SKM-1 treated with dmso at 0.1 percent for 144 hours (cell line): ENCODE results near the gene TFR2.

Experiments
- DNase-seq: peaks from one replicate; lab custom pipeline; 2025; ENCODE audit not compliant: unreplicated experiment; lab: John Stamatoyannopoulos, UW

The TFR2 gene

GRCh38 chr7:100654908-100655831, 13.8 kb upstream of the TFR2 start:
- DNase-seq, result no peak

- DNase-seq, result no peak
These were observed 8.6 kb upstream of the TFR2 start for GRCh38 chr7:100649826-100650565.

- no peak for DNase-seq
These were observed 1.2 kb upstream of the TFR2 start for GRCh38 chr7:100642534-100642907.

GRCh38 chr7:100641860-100642533, 645 bp upstream of the TFR2 start:
- no peak for DNase-seq

- no peak for DNase-seq
These were observed 573 bp downstream of the TFR2 start for GRCh38 chr7:100640517-100641440.

- no peak for DNase-seq
These were observed 1.3 kb downstream of the TFR2 start for GRCh38 chr7:100639995-100640516.

GRCh38 chr7:100632951-100633717, 8.2 kb downstream of the TFR2 start:
- peak; percentile 40 for DNase-seq

GRCh38 chr7:100630066-100630465, 11.3 kb downstream of the TFR2 start:
- no peak for DNase-seq

- peak; percentile 45 for DNase-seq
These were observed 12.1 kb downstream of the TFR2 start for GRCh38 chr7:100629117-100629716.

- DNase-seq, result no peak
These were observed 14.2 kb downstream of the TFR2 start for GRCh38 chr7:100627238-100627549.

GRCh38 chr7:100626530-100627237, 14.7 kb downstream of the TFR2 start:
- peak; percentile 26 for DNase-seq

GRCh38 chr7:100626055-100626454, 15.3 kb downstream of the TFR2 start:
- DNase-seq, result no peak

GRCh38 chr7:100623951-100624824, 17.2 kb downstream of the TFR2 start:
- DNase-seq, result no peak

- no peak for DNase-seq
These were observed 19.8 kb downstream of the TFR2 start for GRCh38 chr7:100621554-100621953.

- no peak for DNase-seq
These were observed 20.5 kb downstream of the TFR2 start for GRCh38 chr7:100620804-100621203.

- DNase-seq, result no peak
These were observed 21.1 kb downstream of the TFR2 start for GRCh38 chr7:100620239-100620638.

GRCh38 chr7:100614308-100614861, 27.0 kb downstream of the TFR2 start:
- no peak for DNase-seq
